VCaP (cell line): ENCODE data around the gene ALB.

ENCODE experiments used
- H3K27ac ChIP-seq: fragments of 450-650 bp; 2 replicates; pipeline ENCODE4 v1.5.1; 2017
- TF ChIP-seq, protein P1 (sequence below): fragments of 450-650 bp; conservative IDR thresholded peaks from 2 replicates; pipeline ENCODE4 v1.5.1; 2017; ENCODE audit warnings: mild to moderate bottlenecking, moderate library complexity

The ALB gene

DNA sequence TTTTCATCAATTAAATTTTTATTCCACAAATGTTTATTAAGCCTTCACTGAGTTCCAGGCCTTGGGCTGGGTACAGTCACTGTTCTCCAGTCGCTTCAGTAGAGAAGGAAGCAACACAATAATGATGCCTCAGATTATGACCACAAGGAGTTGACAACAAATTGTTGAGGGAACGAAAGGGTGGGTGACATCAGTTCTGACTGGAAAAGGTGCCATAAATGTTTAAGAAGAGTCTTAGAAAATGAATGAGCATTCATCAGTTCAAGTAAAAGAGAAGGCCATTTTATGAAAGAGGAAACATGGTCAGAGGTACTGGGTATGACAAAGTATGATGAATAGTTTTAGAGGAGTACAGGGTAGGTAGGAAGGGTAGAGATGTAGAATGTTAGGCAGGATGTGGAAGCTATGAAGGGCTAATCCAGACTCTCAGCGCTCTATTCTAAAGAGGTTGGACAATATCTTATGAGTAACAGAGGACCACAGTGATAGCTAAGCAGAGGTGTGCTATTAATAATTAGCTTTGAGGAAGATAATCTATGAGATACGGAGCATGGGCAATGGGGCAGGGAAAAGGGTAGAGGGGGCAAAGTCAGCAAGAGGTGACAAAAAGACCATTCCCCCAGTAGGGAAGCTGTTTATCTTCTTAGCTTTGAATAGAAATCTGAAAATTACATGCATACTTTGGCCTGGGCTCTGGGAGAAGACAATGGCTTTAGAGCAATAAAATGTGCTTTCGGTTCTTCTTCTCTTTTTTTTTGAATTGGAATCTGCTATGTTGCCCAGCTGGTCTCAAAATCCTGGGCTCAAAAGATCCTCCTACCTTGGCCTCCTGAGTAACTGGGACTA lies 52.3 kb downstream of the ALB start:
- H3K27ac ChIP-seq = no peak overlapping the region
- TF ChIP-seq, protein P1, sequence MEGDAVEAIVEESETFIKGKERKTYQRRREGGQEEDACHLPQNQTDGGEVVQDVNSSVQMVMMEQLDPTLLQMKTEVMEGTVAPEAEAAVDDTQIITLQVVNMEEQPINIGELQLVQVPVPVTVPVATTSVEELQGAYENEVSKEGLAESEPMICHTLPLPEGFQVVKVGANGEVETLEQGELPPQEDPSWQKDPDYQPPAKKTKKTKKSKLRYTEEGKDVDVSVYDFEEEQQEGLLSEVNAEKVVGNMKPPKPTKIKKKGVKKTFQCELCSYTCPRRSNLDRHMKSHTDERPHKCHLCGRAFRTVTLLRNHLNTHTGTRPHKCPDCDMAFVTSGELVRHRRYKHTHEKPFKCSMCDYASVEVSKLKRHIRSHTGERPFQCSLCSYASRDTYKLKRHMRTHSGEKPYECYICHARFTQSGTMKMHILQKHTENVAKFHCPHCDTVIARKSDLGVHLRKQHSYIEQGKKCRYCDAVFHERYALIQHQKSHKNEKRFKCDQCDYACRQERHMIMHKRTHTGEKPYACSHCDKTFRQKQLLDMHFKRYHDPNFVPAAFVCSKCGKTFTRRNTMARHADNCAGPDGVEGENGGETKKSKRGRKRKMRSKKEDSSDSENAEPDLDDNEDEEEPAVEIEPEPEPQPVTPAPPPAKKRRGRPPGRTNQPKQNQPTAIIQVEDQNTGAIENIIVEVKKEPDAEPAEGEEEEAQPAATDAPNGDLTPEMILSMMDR = no peak

DNA sequence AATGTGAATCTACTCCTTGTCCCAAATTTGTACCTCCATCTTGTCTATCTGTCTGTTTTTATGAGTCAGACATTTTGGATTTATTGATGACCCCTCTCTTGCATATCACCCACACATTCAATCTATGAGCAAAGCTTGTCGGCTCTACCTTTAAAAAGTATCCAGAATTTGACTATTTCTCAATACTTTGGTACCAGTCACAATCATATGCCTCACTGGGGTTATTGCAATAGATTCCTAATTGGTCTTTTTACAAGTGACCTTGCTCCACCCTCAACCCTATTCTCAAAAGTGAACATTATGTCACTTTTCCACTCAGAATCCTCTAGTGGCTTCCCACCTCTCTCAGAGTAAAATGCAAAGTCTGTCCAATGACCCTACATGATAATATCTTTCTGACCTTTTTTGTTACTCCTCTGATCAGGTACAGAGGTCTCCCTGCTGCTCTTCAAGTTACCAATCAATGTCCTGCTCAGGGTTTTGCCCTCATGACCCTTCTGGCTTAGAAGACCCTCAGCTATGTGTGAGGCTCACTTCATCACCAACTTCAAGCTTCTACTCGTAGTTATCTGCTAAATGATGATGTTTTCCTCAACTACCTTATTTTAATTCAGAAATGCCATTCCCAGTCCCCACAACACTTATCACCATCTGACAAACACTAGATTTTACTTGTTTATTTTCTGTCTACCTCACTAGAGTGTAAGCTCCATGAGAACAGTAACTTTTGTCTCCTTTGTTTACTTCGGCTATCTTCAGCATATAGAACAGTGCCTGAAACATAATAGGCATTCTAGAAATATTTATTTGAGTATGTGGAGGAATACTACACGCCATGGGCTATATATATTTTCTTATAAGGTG lies 54.3 kb downstream of the ALB start:
- no peak overlapping the region for H3K27ac ChIP-seq

DNA sequence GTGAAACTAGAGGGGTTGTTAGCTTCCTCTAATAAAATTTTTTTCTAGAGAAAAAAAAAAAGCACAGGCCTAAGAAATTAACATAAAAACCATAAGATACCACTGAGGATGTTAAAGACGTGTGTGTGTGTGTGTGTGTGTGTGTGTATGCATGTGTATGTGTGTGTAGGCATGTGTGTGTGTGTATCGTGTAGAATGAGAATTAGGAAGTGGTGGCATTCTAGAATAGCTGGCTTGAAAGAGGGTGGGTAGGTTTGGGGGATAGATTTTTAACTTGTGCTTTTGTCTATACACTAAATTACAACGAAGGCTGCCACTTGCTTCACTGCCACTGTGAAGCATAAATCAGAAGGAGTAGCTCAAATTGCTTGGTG lies 54.9 kb downstream of the ALB start:
- TF ChIP-seq, protein P1 = no peak
- H3K27ac ChIP-seq = no peak overlapping the region

More for the DNA sequence above, 54.3 kb downstream of the ALB start:
- TF ChIP-seq, protein P1 = no peak

DNA sequence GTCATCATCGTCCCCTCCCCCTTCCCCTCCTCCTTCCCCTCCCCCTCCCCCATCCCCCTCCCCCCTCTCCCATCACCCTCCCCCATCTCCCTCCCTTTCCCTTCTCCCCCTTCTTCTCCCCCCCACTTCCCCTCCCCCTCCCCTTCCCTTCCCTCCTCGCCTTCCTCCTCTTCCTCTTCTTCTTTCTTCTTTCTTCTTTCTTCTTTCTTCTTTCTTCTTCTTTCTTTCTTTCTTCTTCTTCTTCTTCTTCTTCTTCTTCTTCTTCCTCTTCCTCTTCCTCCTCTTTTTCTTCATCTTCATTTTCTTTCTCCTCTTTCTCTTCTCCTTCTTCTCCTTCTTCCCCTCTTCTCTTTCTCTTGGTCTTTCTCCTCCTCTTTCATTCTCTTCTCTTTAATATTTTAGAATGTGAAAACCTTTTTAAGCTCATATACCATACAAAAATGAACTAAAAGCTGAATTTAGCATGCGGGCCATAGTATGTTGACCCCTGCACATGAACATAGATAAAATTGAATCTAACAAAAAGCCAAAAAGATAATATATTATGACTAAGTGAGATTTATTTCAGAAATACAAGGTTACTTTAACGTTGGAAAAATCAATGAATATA lies 56.9 kb downstream of the ALB start:
- no peak overlapping the region for H3K27ac ChIP-seq
- TF ChIP-seq, protein P1 = no peak

DNA sequence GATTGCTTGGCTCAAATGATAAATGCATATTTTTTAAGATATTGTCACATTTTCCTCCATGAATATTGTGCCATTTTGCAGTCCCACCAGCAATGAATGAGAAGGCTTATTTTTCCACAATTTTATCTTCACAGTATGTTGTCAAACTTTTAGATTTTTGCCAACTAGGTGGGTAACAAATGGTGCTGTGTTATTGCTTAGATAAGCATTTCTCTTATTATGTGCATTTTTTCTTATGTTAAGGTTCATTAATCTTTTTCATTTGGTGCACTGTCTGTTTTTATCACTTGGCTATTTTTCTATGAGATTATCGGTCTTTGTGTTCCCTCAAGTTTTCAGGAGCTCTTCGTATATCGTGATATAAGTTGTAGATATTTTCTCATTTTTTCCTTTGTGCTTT lies 64.1 kb downstream of the ALB start:
- TF ChIP-seq, protein P1 = no peak

DNA sequence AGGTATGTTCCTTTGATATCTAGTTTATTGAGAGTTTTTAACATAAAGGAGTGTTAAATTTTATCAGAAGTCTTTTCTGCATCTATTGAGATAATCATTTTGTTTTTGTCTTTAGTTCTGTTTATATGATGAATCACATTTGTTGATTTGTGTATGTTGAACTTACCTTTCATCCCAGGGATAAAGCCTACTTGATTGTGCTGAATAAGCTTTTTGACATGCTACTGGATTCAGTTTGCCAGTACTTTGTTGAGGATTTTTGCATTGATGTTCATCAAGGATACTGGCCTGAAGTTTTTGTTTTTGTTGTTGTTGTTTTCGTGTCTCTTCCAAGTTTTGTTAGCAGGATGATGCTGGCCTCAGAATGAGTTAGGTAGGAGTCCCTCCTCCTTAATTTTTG lies 66.6 kb downstream of the ALB start:
- no peak overlapping the region for H3K27ac ChIP-seq
- TF ChIP-seq, protein P1 = no peak

More for the DNA sequence above, 64.1 kb downstream of the ALB start:
- no peak overlapping the region for H3K27ac ChIP-seq
